Breast epithelium (tissue), 3 donors: ENCODE data around the gene NCBP2.

ENCODE experiments used
- CTCF ChIP-seq, 3 donors: fragments of 450-650 bp; IDR thresholded peaks; one replicate each; pipeline ENCODE4 v1.5.1; 2016 to 2017; ENCODE audit warnings: antibody characterized with exemption in 3 of 3, mild to moderate bottlenecking in 3 of 3, moderate library complexity in 3 of 3
- POLR2A ChIP-seq: fragments of 450-650 bp; IDR thresholded peaks from one replicate; pipeline ENCODE4 v1.6.1; 2016; ENCODE audit warnings: antibody characterized with exemption, mild to moderate bottlenecking, moderate library complexity
- POLR2AphosphoS5 ChIP-seq, 3 donors: sonication (generic); formaldehyde crosslinking; IDR thresholded peaks; one replicate each; pipeline ENCODE4 v1.6.1; 2017; ENCODE audit warnings: antibody characterized with exemption in 3 of 3

GRCh38 chr3:196962108-196962929, 20.0 kb upstream of the NCBP2 start:
- no peak for TF ChIP-seq CTCF (IDR thresholded peaks at IDR 0.05)
- no peak for TF ChIP-seq POLR2A
- no peak for TF ChIP-seq POLR2AphosphoS5 (IDR thresholded peaks at IDR 0.05)
